B cell (primary cell): ENCODE measurements around the gene ATF4. TPM values are rescaled to one million over a fixed set of nuclear protein-coding genes. Genes with fewer than 3 reads are reported as not detected.
A peak's percentile ranks its signal among the peaks of the same experiment; 100 is the strongest.

Source experiments
- ATAC-seq: fragments of 200-7000 bp; cut with Tn5 transposase; one replicate; pipeline ENCODE4 v1.10.0; 2021; ENCODE audit warnings: low read depth, mild to moderate bottlenecking, moderate number of reproducible peaks, moderate library complexity
- CTCF ChIA-PET: fragments of 350-600 bp; sonication (Branson Sonifier 250); formaldehyde crosslinking; loops from one replicate; lab custom pipeline; 2021; ENCODE audit warnings: antibody characterized with exemption, inconsistent platforms; lab: Charles Lee
- POLR2A ChIA-PET: fragments of 350-600 bp; sonication (Branson Sonifier 250); formaldehyde crosslinking; loops from one replicate; lab custom pipeline; 2021; ENCODE audit warnings: antibody characterized with exemption; lab: Charles Lee
- DNase-seq: peaks from one replicate; pipeline ENCODE4 v3.0.0; 2013
- H2AFZ ChIP-seq: 2 replicates; pipeline ENCODE4 v1.6.1; 2012; ENCODE audit warnings: mild to moderate bottlenecking, low read depth, low read length; ENCODE audit not compliant: insufficient read depth, poor library complexity, severe bottlenecking
- H3K27ac ChIP-seq, 2 donors: 1 replicate in 1 of 2; 2 replicates in 1 of 2; pipeline ENCODE4 v1.5.1; 2012 to 2013; ENCODE audit warnings: low read length in 2 of 2, mild to moderate bottlenecking in 2 of 2, moderate library complexity in 1 of 2
- H3K27me3 ChIP-seq, 4 experiments: fragments of 200-600 bp in 1 of 4; sonication (generic) in 1 of 4; replicated peaks in 1 of 4; 1 replicate in 2 of 4; 2 replicates in 2 of 4; pipeline versions ENCODE4 v1.6.1 to v1.7.0; 2013 to 2016; ENCODE audit warnings: low read length in 3 of 4, mild to moderate bottlenecking in 2 of 4, mixed read lengths in 1 of 4, moderate library complexity in 1 of 4; ENCODE audit not compliant: insufficient read depth in 4 of 4, control insufficient read depth in 3 of 4; ENCODE audit errors: control extremely low read depth in 1 of 4
- H3K36me3 ChIP-seq, 2 experiments: replicated peaks in 1 of 2; 1 replicate in 1 of 2; 2 replicates in 1 of 2; pipeline versions ENCODE4 v1.6.1 to v1.7.1; 2013; ENCODE audit warnings: low read length in 1 of 2; ENCODE audit not compliant: insufficient read depth in 2 of 2, control insufficient read depth in 1 of 2; ENCODE audit errors: control extremely low read depth in 1 of 2, extremely low read depth in 1 of 2
- H3K4me1 ChIP-seq, 2 donors: fragments of 200-600 bp in 1 of 2; sonication (generic) in 1 of 2; 1 replicate in 1 of 2; 2 replicates in 1 of 2; pipeline versions ENCODE4 v1.5.1 to v1.6.1; 2013 to 2017; ENCODE audit warnings: low read length in 2 of 2; ENCODE audit not compliant: control insufficient read depth in 2 of 2, insufficient read depth in 2 of 2
- H3K4me2 ChIP-seq: replicated peaks from 2 replicates; pipeline ENCODE3; 2012; ENCODE audit warnings: mild to moderate bottlenecking, low read depth, low read length; ENCODE audit not compliant: poor library complexity, severe bottlenecking
- H3K4me3 ChIP-seq, 5 experiments: fragments of 200-600 bp in 1 of 5; sonication (generic) in 1 of 5; 1 replicate in 3 of 5; 2 replicates in 2 of 5; pipeline versions ENCODE4 v1.5.1 to v1.7.0; 2011 to 2016; ENCODE audit warnings: low read length in 4 of 5, mild to moderate bottlenecking in 4 of 5, low read depth in 2 of 5, control low read depth in 1 of 5, moderate library complexity in 1 of 5; ENCODE audit not compliant: insufficient read depth in 1 of 5; ENCODE audit errors: control extremely low read depth in 1 of 5, extremely low read depth in 1 of 5
- H3K79me2 ChIP-seq: fragments of 200-600 bp; sonication (generic); one replicate; pipeline ENCODE4 v1.6.0; 2016; ENCODE audit warnings: low read length; ENCODE audit not compliant: control insufficient read depth, insufficient read depth
- H3K9ac ChIP-seq: fragments of 200-600 bp; sonication (generic); 2 replicates; pipeline ENCODE4 v1.6.1; 2017; ENCODE audit warnings: mild to moderate bottlenecking, low read length, moderate library complexity
- H3K9me3 ChIP-seq, 3 donors: one replicate each; pipeline versions ENCODE4 v1.6.1 to v1.7.1; 2013; ENCODE audit warnings: low read length in 2 of 3; ENCODE audit not compliant: control insufficient read depth in 2 of 3, insufficient read depth in 1 of 3; ENCODE audit errors: control extremely low read depth in 1 of 3
- H4K20me1 ChIP-seq: 2 replicates; pipeline ENCODE4 v1.6.0; 2012; ENCODE audit warnings: mild to moderate bottlenecking, low read length; ENCODE audit not compliant: insufficient read depth, control insufficient read depth, poor library complexity, severe bottlenecking
- H3K27ac Mint-ChIP-seq: one replicate; pipeline ENCODE4 v1.8.0; 2021; ENCODE audit warnings: mixed read lengths
- H3K27me3 Mint-ChIP-seq: one replicate; pipeline ENCODE4 v1.8.0; 2021; ENCODE audit warnings: mixed read lengths
- H3K4me1 Mint-ChIP-seq: one replicate; pipeline ENCODE4 v1.8.0; 2021; ENCODE audit warnings: mixed read lengths
- H3K4me3 Mint-ChIP-seq: one replicate; pipeline ENCODE4 v1.8.0; 2021; ENCODE audit warnings: mixed read lengths
- H3K9me3 Mint-ChIP-seq: one replicate; pipeline ENCODE4 v1.8.0; 2022; ENCODE audit warnings: mixed read lengths; ENCODE audit not compliant: insufficient read depth
- EZH2 ChIP-seq: IDR thresholded peaks from 2 replicates; pipeline ENCODE4 v1.6.1; 2012; ENCODE audit warnings: borderline replicate concordance, low read depth, mild to moderate bottlenecking, moderate library complexity, low read length; ENCODE audit not compliant: insufficient read depth, poor library complexity, severe bottlenecking
- WGBS: methylation state at CpG from one replicate; pipeline ENCODE4 v1.1.5; 2013; ENCODE audit warnings: missing lambda C conversion rate; ENCODE audit not compliant: insufficient coverage; 5-methylcytosine and 5-hydroxymethylcytosine counted together
- intact Hi-C: fragments of 100-400 bp; cut with micrococcal nuclease; formaldehyde crosslinking; loops from one replicate; pipeline ENCODE4 v1.10.0; 2022
- polyA plus RNA-seq: library from polyadenylated mRNA; depleted of rRNA; stranded (reverse); fragments of >200 nt; gene quantifications from 2 replicates; pipeline ENCODE4 v1.2.3, GENCODE V29; 2012
- total RNA-seq, 2 donors: library from RNA; stranded (reverse); fragments of 120-200 nt in 1 of 2; gene quantifications; 1 replicate in 1 of 2; 2 replicates in 1 of 2; pipeline versions ENCODE4 v1.2.3 to v1.2.4, GENCODE V29; 2013 to 2022
- TF ChIP-seq, protein P1 (sequence below): fragments of 200-600 bp; IDR thresholded peaks from one replicate; pipeline ENCODE4 v1.8.0; 2022; ENCODE audit warnings: antibody characterized with exemption, mild to moderate bottlenecking

The ATF4 gene
- total and polyA plus RNA-seq, 2 donors (not counting 1 experiment from before 2014, with no cell fraction given) = 244 to 678 TPM

DNA sequence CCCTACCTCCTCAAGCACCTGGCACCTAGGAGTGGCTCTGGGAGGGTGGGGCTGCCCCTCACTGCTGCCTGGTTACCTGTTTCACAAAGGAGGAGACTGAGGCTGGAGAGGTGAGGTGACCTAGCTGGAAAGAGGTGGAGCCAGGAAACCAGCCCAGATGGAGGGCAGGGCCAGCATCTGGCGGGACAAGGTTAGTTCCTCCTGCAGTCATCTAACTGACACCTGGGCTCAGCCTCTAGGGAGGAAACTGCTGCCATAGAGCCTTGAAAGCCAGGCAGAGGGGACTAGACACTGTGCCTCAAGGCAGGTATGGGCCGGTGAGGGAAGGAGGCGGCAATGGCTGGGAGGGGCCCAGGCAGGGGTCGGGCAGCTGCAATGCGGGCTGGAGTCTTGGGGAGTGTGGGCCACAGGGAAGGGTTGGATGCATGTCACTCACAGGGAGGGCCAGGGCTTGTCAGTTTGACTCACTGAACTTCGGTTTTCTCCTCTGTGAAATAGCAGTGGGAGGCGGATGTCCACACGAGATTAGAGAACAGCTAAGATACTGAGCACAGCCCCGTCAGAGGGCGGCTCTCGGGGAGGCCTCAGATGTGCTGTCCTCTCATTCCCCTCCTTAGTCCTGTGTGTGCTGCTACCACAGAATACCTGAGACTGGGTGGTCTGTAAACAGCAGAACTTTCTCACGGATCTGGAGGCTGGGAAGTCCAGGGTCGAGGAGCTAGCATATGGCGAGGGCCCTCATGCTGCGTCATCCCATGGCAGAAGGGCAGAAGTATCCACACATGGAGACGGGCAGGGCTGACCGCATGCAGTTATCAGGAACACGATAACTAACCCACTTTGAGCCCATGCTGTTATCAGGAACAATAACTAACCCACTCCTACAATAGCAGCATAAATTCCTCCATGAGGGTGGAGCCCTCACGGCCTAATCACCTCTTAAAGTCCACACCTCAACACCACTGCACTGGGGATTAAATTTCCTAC, 47.5 kb upstream of the ATF4 start:
- no peaks in the 10 kb centered on the region for H3K9me3 Mint-ChIP-seq
- Histone ChIP-seq H3K4me3 (peak overlapping the region in 1 of 5 experiments; percentile 2), H3K4me2 (peak overlapping the region; percentile 69), H3K27me3 (no peaks in the 10 kb centered on the region), H4K20me1 (peaks cover 4% of the 10 kb centered on the region), H3K9me3 (no peaks in the 10 kb centered on the region), H3K4me1 (peaks cover 30 to 56% of the 10 kb centered on the region in 2 donors), H3K36me3 (no peaks in the 10 kb centered on the region), H3K79me2 (peaks cover 34% of the 10 kb centered on the region), H2AFZ (no peak overlapping the region), H3K27ac (peak overlapping the region in 1 of 2 donors; percentile 68), H3K9ac (peak overlapping the region; percentile 32)
- peaks cover 51% of the 10 kb centered on the region for H3K4me1 Mint-ChIP-seq
- ATAC-seq = peak; percentile 68
- H3K4me3 Mint-ChIP-seq = peak overlapping the region; percentile 70
- POLR2A ChIA-PET = interaction anchor here (1.0 to 2.2 kb wide), 3 partner anchors 26 to 153 kb away, joined by 4 to 8 read pairs (median 4); partner anchors contain the start of genes RPL3 and TAB1
- CTCF ChIA-PET = interaction anchor here (1.0 to 2.7 kb wide), 6 partner anchors 21 to 129 kb away, joined by 3 to 9 read pairs (median 4); partner anchors contain the start of gene TAB1
- TF ChIP-seq, protein P1, sequence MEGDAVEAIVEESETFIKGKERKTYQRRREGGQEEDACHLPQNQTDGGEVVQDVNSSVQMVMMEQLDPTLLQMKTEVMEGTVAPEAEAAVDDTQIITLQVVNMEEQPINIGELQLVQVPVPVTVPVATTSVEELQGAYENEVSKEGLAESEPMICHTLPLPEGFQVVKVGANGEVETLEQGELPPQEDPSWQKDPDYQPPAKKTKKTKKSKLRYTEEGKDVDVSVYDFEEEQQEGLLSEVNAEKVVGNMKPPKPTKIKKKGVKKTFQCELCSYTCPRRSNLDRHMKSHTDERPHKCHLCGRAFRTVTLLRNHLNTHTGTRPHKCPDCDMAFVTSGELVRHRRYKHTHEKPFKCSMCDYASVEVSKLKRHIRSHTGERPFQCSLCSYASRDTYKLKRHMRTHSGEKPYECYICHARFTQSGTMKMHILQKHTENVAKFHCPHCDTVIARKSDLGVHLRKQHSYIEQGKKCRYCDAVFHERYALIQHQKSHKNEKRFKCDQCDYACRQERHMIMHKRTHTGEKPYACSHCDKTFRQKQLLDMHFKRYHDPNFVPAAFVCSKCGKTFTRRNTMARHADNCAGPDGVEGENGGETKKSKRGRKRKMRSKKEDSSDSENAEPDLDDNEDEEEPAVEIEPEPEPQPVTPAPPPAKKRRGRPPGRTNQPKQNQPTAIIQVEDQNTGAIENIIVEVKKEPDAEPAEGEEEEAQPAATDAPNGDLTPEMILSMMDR = no peak
- TF ChIP-seq EZH2 = no peak
- DNase-seq = peak; percentile 65
- no peaks in the 10 kb centered on the region for H3K27me3 Mint-ChIP-seq
- H3K27ac Mint-ChIP-seq = peak overlapping the region; percentile 89
- WGBS = 74% methylated on average over 19 of the region's 19 CpGs
- intact Hi-C loops = loop anchor here (1.0 to 5.0 kb wide), 3 partner anchors 26 to 74 kb away; partner anchors contain the start of gene TAB1
